GM21576 (cell line): ENCODE data around the gene SLC10A7.

ENCODE experiments used
- ATAC-seq: cut with Tn5 transposase; IDR thresholded peaks from one replicate; pipeline ENCODE4 v1.9.1; 2021; ENCODE audit warnings: mild to moderate bottlenecking, moderate library complexity; ENCODE audit not compliant: unreplicated experiment

The SLC10A7 gene

DNA sequence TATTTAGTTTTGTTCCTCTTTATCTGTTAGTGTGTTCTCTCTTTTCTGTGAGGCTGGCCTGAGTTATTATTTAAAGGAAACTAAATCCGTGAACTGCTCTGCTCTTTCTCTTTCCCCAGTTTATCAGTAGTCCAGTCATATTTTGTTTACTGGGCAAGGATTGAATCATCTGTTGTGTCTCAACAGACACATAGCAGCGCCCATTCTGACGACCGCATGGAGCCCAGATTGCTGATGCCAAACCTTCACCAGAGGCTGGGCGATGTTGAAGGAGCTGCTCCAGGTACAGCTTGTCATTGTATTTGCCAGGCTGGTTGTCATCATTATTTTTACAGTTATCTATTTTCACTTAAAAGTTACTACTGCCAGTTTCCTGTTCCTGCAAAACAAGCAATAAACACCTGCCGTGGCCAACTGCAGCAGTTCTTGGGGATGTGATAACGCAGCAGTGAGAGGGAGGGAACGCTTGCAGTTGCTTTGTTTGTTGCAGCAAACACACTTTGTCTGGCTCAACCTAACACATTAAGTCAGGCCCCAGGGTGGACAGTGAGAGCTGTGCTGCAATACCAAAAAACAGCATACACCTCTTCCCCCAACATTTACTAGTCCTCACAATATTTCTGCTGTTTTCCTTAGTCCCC is 297.3 kb downstream of the SLC10A7 start:
- ATAC-seq: no peak

GRCh38 chr4:146222313-146222712 is 299.4 kb downstream of the SLC10A7 start:
- no peak for ATAC-seq

DNA sequence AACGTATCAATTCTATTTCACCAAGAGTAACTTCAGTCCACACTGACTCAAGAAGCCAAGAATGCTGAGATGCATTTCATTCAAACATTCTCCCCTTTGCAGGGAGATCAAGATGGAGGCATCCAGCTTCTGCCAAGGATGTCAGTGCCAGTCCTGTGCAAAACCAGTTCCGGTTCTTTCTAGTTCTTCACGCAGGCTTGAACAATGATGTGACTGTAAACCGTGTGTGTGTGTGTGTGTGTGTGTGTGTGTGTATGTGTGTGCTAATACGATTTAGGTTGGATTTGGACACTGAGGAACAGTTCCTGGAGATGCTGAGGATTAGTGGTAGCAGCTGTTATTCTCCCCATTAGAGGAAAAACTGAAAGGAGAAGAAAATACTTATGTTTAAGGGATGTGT is 307.5 kb downstream of the SLC10A7 start, which contains the start of gene REELD1:
TSS of gene REELD1 (plus strand) at position 301 of the 400 bp plus-strand sequence. CDS start 2,415 bp downstream, outside the sequence.
- no peak for ATAC-seq

GRCh38 chr4:146212781-146213180 is 309.0 kb downstream of the SLC10A7 start:
- ATAC-seq: no peak

- no peak for ATAC-seq
Measured at GRCh38 chr4:146211440-146211839, 310.3 kb downstream of the SLC10A7 start.

DNA sequence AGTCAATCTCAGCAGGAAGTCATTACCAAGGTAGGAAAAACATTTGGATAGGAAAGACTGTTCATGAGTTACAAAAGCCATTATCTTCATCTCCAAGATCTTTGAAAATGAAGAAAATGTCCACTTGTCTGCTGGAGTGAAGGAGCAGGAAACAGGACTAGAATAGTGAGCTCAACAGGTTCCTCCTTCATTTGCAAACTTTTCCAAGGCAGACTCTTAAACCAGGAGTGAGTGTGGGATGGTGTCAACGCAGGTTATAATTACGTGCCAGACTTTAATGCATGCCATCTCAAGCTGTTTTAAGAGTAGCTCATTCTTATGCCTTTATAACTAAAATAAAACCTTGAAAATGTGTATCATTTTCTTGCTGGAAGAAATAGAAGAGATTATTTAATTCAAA is 310.9 kb downstream of the SLC10A7 start:
- no peak for ATAC-seq

DNA sequence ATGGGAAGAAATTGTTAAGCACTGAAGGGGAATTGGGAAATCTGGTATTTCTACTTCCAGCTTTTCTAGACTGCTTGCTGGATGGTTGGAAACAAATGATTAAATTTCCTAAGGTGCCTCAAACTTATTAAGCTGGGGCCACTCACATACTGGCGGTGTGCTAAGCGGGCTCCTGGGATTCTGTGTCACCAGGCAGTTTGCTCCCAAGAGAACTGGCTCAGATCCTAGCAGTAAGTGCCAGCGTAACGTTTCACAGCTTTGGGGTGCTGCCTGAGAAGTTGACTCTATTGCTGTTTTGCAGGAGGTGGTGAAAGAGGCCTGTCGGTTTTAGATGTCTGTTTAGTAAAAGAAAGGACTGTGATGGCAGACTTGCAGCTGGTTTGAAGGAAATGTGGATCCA is 314.3 kb downstream of the SLC10A7 start:
- ATAC-seq: no peak
